GM23338 (cell line): ENCODE data around the gene MARVELD2. TPM values are rescaled to one million over a fixed set of nuclear protein-coding genes. Genes with fewer than 3 reads are reported as not detected.

Experiments
- ATAC-seq: fragments of 200-7000 bp; cut with Tn5 transposase; 3 replicates; pipeline ENCODE4 v1.9.1; 2020
- DNase-seq: peaks from one replicate; pipeline ENCODE4 v3.0.0-alpha.2; 2015; ENCODE audit warnings: low spot score
- H2AFZ ChIP-seq: fragments of 200-600 bp; sonication (generic); 2 replicates; pipeline ENCODE4 v1.8.0; 2016; ENCODE audit warnings: antibody characterized with exemption, mild to moderate bottlenecking, moderate library complexity
- H3F3A ChIP-seq: fragments of 200-600 bp; sonication (generic); replicated peaks from 2 replicates; pipeline ENCODE4 v1.8.0; 2017; ENCODE audit warnings: antibody characterized with exemption, mixed run types, low read depth
- H3K27ac ChIP-seq: fragments of 200-600 bp; sonication (generic); 2 replicates; pipeline ENCODE4 v1.6.1; 2016; ENCODE audit warnings: low read depth
- H3K27me3 ChIP-seq: fragments of 200-600 bp; sonication (generic); 2 replicates; pipeline ENCODE4 v1.8.0; 2016; ENCODE audit warnings: mild to moderate bottlenecking, mixed run types, moderate library complexity; ENCODE audit not compliant: insufficient read depth
- H3K36me3 ChIP-seq: fragments of 200-600 bp; sonication (generic); 2 replicates; pipeline ENCODE4 v1.8.0; 2016; ENCODE audit warnings: mild to moderate bottlenecking; ENCODE audit not compliant: insufficient read depth
- H3K4me1 ChIP-seq: fragments of 200-600 bp; sonication (generic); 2 replicates; pipeline ENCODE4 v1.8.0; 2016; ENCODE audit warnings: mild to moderate bottlenecking, moderate library complexity; ENCODE audit not compliant: insufficient read depth
- H3K4me2 ChIP-seq: fragments of 200-600 bp; sonication (generic); 2 replicates; pipeline ENCODE4 v1.7.1; 2017; ENCODE audit warnings: mixed run types
- H3K4me3 ChIP-seq: fragments of 200-600 bp; sonication (generic); 2 replicates; pipeline ENCODE4 v1.6.1; 2016; ENCODE audit warnings: mixed run types
- H3K79me2 ChIP-seq: fragments of 200-600 bp; sonication (generic); replicated peaks from 2 replicates; pipeline ENCODE4 v1.8.0; 2017; ENCODE audit warnings: mild to moderate bottlenecking; ENCODE audit not compliant: insufficient read depth
- H3K9me2 ChIP-seq: fragments of 200-600 bp; sonication (generic); 2 replicates; pipeline ENCODE4 v1.8.0; 2017; ENCODE audit not compliant: insufficient read depth
- H4K20me1 ChIP-seq: fragments of 200-600 bp; sonication (generic); replicated peaks from 2 replicates; pipeline ENCODE4 v1.8.0; 2017; ENCODE audit warnings: mild to moderate bottlenecking; ENCODE audit not compliant: insufficient read depth
- H3K27ac Mint-ChIP-seq: 2 replicates; pipeline ENCODE4 v1.8.0; 2020; ENCODE audit warnings: inconsistent platforms, mild to moderate bottlenecking, moderate library complexity, mixed read lengths
- H3K27me3 Mint-ChIP-seq: 3 replicates; pipeline ENCODE4 v1.8.0; 2022; ENCODE audit warnings: low read depth, mild to moderate bottlenecking, moderate library complexity, mixed read lengths, inconsistent platforms; ENCODE audit not compliant: insufficient read depth, poor library complexity
- H3K36me3 Mint-ChIP-seq: 3 replicates; pipeline ENCODE4 v1.8.0; 2021; ENCODE audit warnings: low read depth, mild to moderate bottlenecking, inconsistent platforms, moderate library complexity, mixed read lengths
- H3K4me1 Mint-ChIP-seq: 3 replicates; pipeline ENCODE4 v1.8.0; 2020; ENCODE audit warnings: mild to moderate bottlenecking, inconsistent platforms, mixed read lengths
- H3K4me3 Mint-ChIP-seq: 3 replicates; pipeline ENCODE4 v1.8.0; 2021; ENCODE audit warnings: moderate library complexity, mild to moderate bottlenecking, inconsistent platforms, mixed read lengths
- H3K9me3 Mint-ChIP-seq: 3 replicates; pipeline ENCODE4 v1.8.0; 2020; ENCODE audit warnings: moderate library complexity, mild to moderate bottlenecking, inconsistent platforms, mixed read lengths
- CREB1 ChIP-seq: fragments of 250-450 bp; sonication (Bioruptor Pico); IDR thresholded peaks from 2 replicates; pipeline ENCODE4 v1.5.0; 2020; ENCODE audit warnings: low read depth, mild to moderate bottlenecking, moderate library complexity
- EZH2 ChIP-seq: fragments of 200-600 bp; sonication (generic); IDR thresholded peaks from one replicate; pipeline ENCODE4 v1.8.0; 2017; ENCODE audit warnings: antibody characterized with exemption, mild to moderate bottlenecking, low read depth; ENCODE audit not compliant: unreplicated experiment
- EZH2phosphoT487 ChIP-seq: fragments of 200-600 bp; sonication (generic); IDR thresholded peaks from one replicate; pipeline ENCODE4 v1.8.1; 2018; ENCODE audit warnings: antibody characterized with exemption; ENCODE audit not compliant: unreplicated experiment
- POLR2AphosphoS5 ChIP-seq: IDR thresholded peaks from 2 replicates; pipeline ENCODE4 v1.6.1; 2016; ENCODE audit warnings: antibody characterized with exemption, low read depth
- ZNF114 ChIP-seq: fragments of 250-450 bp; sonication (Bioruptor Pico); IDR thresholded peaks from 2 replicates; pipeline ENCODE4 v1.5.0; 2020; ENCODE audit warnings: mild to moderate bottlenecking, moderate library complexity
- ZNF331 ChIP-seq: fragments of 250-450 bp; sonication (Bioruptor Pico); IDR thresholded peaks from 2 replicates; pipeline ENCODE4 v1.5.0; 2020; ENCODE audit warnings: low read depth, mild to moderate bottlenecking, moderate library complexity
- ZNF462 ChIP-seq: fragments of 250-450 bp; sonication (Bioruptor Pico); IDR thresholded peaks from 2 replicates; pipeline ENCODE4 v1.5.0; 2020; ENCODE audit warnings: mild to moderate bottlenecking, moderate library complexity
- polyA plus RNA-seq: library from polyadenylated mRNA; unstranded; fragments of >200 nt; fragmentation: Nextera tagmentation; extraction: Ambion mirVana; gene quantifications from 2 replicates; pipeline ENCODE4 v1.2.1, GENCODE V29; 2016
- total RNA-seq: library from RNA; depleted of rRNA; stranded (reverse); fragments of >200 nt; shearing (Covaris generic); gene quantifications from 2 replicates; pipeline ENCODE4 v1.2.3, GENCODE V29; 2014
- TF ChIP-seq, protein P1 (sequence below), 2 experiments: fragments of 200-600 bp in 1 of 2; sonication (generic) in 1 of 2; conservative IDR thresholded peaks; 2 replicates each; pipeline versions ENCODE4 v1.5.1 to v1.6.1; 2016 to 2017; ENCODE audit warnings: antibody characterized with exemption in 2 of 2, low read depth in 2 of 2, mild to moderate bottlenecking in 2 of 2, moderate library complexity in 1 of 2
- TF ChIP-seq, protein P2 (sequence below): IDR thresholded peaks from one replicate; pipeline ENCODE4 v1.6.1; 2018; ENCODE audit warnings: antibody characterized with exemption; ENCODE audit not compliant: unreplicated experiment

MARVELD2 gene
- total and polyA plus RNA-seq, 2 experiments from 2014 or later = 10.0 to 24.1 TPM

DNA sequence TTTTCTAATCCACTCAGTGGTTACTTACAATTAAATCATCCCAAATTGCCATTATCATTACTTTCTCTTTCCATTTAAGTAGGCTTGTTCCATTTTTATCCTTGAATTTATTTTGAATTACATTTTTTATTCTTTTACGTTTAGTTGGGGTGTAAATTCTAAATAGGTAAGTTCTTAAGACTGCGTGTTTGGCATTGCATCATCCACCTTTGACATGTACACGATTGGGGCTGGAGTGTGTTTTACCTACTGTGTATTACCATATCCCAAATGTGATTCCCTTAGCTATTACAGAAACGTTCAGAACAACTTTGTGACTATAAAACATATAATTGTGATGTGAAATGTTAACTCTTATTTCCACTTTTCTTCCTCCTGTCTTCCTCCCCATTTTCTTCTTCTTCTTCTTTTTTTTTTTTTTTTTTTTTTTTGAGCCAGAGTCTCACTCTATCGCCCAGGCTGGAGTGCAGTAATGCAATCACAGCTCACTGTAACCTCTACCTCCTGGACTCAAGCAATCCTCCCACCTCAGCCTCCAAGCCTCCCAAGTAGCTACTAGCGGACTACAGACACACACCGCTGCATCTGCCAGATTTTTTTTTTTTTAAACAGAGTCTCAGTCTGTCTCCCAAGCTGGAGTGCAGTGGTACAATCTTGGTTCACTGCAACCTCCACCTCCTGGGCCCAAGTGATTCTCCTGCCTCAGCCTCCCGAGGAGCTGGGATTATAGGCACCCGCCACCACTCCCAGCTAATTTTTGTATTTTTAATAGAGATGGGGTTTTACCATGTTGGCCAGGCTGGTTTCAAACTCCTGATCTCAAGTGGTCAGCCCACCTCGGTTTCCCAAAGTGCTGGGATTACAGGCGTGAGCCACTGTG, 16.7 kb downstream of the MARVELD2 start (continued):
- TF ChIP-seq ZNF462 (no peak), ZNF114 (CRISPR knock-in tag) (no peak)

- no peak overlapping the region for H2AFZ ChIP-seq
- Mint-ChIP-seq H3K27ac (peak overlapping the region; percentile 20; the same call in 1 of the 2 replicates), H3K9me3 (no peaks in the 10 kb centered on the region)
- TF ChIP-seq, protein P1, sequence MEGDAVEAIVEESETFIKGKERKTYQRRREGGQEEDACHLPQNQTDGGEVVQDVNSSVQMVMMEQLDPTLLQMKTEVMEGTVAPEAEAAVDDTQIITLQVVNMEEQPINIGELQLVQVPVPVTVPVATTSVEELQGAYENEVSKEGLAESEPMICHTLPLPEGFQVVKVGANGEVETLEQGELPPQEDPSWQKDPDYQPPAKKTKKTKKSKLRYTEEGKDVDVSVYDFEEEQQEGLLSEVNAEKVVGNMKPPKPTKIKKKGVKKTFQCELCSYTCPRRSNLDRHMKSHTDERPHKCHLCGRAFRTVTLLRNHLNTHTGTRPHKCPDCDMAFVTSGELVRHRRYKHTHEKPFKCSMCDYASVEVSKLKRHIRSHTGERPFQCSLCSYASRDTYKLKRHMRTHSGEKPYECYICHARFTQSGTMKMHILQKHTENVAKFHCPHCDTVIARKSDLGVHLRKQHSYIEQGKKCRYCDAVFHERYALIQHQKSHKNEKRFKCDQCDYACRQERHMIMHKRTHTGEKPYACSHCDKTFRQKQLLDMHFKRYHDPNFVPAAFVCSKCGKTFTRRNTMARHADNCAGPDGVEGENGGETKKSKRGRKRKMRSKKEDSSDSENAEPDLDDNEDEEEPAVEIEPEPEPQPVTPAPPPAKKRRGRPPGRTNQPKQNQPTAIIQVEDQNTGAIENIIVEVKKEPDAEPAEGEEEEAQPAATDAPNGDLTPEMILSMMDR (conservative IDR thresholded peaks at IDR 0.05; ENCODE audit: low read depth in 2 of 2) = no peak
- TF ChIP-seq ZNF331 (CRISPR knock-in tag) (no peak), EZH2phosphoT487 (no peak), POLR2AphosphoS5 (no peak), ZNF114 (CRISPR knock-in tag) (no peak), CREB1 (CRISPR knock-in tag) (no peak), EZH2 (no peak)
- TF ChIP-seq, protein P2, sequence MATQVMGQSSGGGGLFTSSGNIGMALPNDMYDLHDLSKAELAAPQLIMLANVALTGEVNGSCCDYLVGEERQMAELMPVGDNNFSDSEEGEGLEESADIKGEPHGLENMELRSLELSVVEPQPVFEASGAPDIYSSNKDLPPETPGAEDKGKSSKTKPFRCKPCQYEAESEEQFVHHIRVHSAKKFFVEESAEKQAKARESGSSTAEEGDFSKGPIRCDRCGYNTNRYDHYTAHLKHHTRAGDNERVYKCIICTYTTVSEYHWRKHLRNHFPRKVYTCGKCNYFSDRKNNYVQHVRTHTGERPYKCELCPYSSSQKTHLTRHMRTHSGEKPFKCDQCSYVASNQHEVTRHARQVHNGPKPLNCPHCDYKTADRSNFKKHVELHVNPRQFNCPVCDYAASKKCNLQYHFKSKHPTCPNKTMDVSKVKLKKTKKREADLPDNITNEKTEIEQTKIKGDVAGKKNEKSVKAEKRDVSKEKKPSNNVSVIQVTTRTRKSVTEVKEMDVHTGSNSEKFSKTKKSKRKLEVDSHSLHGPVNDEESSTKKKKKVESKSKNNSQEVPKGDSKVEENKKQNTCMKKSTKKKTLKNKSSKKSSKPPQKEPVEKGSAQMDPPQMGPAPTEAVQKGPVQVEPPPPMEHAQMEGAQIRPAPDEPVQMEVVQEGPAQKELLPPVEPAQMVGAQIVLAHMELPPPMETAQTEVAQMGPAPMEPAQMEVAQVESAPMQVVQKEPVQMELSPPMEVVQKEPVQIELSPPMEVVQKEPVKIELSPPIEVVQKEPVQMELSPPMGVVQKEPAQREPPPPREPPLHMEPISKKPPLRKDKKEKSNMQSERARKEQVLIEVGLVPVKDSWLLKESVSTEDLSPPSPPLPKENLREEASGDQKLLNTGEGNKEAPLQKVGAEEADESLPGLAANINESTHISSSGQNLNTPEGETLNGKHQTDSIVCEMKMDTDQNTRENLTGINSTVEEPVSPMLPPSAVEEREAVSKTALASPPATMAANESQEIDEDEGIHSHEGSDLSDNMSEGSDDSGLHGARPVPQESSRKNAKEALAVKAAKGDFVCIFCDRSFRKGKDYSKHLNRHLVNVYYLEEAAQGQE = no peak
Measured at GRCh38 chr5:69432412-69433206, 17.7 kb downstream of the MARVELD2 start.

More at GRCh38 chr5:69432412-69433206, 17.7 kb downstream of the MARVELD2 start:
- no peak for ATAC-seq
- H3K4me1 ChIP-seq = no peaks in the 10 kb centered on the region
- Mint-ChIP-seq H3K36me3 (peaks cover 40% of the 10 kb centered on the region), H3K27me3 (peaks cover 2% of the 10 kb centered on the region), H3K4me1 (no peaks in the 10 kb centered on the region), H3K4me3 (no peak overlapping the region)
- no peaks in the 10 kb centered on the region for H3K79me2 ChIP-seq
- no peak overlapping the region for H3K4me2 ChIP-seq
- H3K27me3 ChIP-seq = no peaks in the 10 kb centered on the region
- no peak overlapping the region for H3K27ac ChIP-seq
- H3K9me2 ChIP-seq = no peaks in the 10 kb centered on the region
- H3K36me3 ChIP-seq = 0 out of 2 replicates have a peak, but pooled peaks cover 8% of the 10 kb centered on the region
- H3F3A ChIP-seq = no peaks in the 10 kb centered on the region
- H3K4me3 ChIP-seq = no peak overlapping the region
- no peak for DNase-seq
- no peaks in the 10 kb centered on the region; the same call in 1 of the 2 replicates for H4K20me1 ChIP-seq
